HEK293 (cell line): ENCODE measurements around the gene USF3.

Experiments
- CTCF ChIA-PET: fragments of 350-600 bp; formaldehyde crosslinking; extraction: SDS; loops from one replicate; lab custom pipeline; 2021; ENCODE audit warnings: antibody characterized with exemption; lab: Yijun Ruan, JAX
- POLR2A ChIA-PET: fragments of 300-600 bp; formaldehyde crosslinking; extraction: SDS; loops from one replicate; lab custom pipeline; 2020; ENCODE audit warnings: antibody characterized with exemption, inconsistent platforms; lab: Yijun Ruan, JAX
- H3K27ac ChIP-seq: fragments of 200-500 bp; sonication (Bioruptor generic); 2 replicates; pipeline ENCODE4 v1.5.1; 2014; ENCODE audit warnings: low read depth, low read length, control low read depth, inconsistent platforms; ENCODE audit errors: extremely low read depth
- H3K36me3 ChIP-seq, 2 experiments: fragments of 200-500 bp in 1 of 2; sonication (Bioruptor generic) in 1 of 2; 1 replicate in 1 of 2; 2 replicates in 1 of 2; pipeline ENCODE4 v1.5.1; 2014 to 2017; ENCODE audit warnings: inconsistent platforms in 2 of 2, low read length in 2 of 2; ENCODE audit not compliant: control insufficient read depth in 2 of 2, insufficient read depth in 1 of 2
- H3K4me1 ChIP-seq: fragments of 200-500 bp; sonication (Bioruptor generic); 2 replicates; pipeline ENCODE4 v1.5.1; 2014; ENCODE audit warnings: mild to moderate bottlenecking, low read length, inconsistent platforms; ENCODE audit not compliant: control insufficient read depth, insufficient read depth
- H3K4me3 ChIP-seq: 2 replicates; pipeline ENCODE4 v1.5.1; 2011; ENCODE audit warnings: low read depth, mild to moderate bottlenecking, control low read depth, low read length, moderate library complexity
- H3K9me3 ChIP-seq: fragments of 200-500 bp; sonication (Bioruptor generic); 2 replicates; pipeline ENCODE4 v1.5.1; 2014; ENCODE audit warnings: low read depth, low read length, inconsistent platforms; ENCODE audit not compliant: control insufficient read depth, insufficient read depth
- EGR2 ChIP-seq: fragments of 450-650 bp; formaldehyde crosslinking; IDR thresholded peaks from 2 replicates; pipeline ENCODE4 v1.5.1; 2016; ENCODE audit warnings: low read depth, missing biosample characterization, missing genetic modification characterization
- GLI4 ChIP-seq: fragments of 450-650 bp; formaldehyde crosslinking; IDR thresholded peaks from 2 replicates; pipeline ENCODE4 v1.5.1; 2016; ENCODE audit warnings: missing biosample characterization, missing genetic modification characterization
- KLF9 ChIP-seq: fragments of 450-650 bp; formaldehyde crosslinking; IDR thresholded peaks from 2 replicates; pipeline ENCODE4 v1.5.1; 2016; ENCODE audit warnings: missing biosample characterization, missing genetic modification characterization, low read depth
- SCRT2 ChIP-seq: fragments of 450-650 bp; formaldehyde crosslinking; IDR thresholded peaks from 2 replicates; pipeline ENCODE4 v1.5.1; 2016; ENCODE audit warnings: missing biosample characterization, missing genetic modification characterization
- ZBTB11 ChIP-seq: fragments of 450-650 bp; formaldehyde crosslinking; conservative IDR thresholded peaks from 2 replicates; pipeline ENCODE4 v1.5.1; 2016; ENCODE audit warnings: low read depth, missing biosample characterization, missing genetic modification characterization
- ZBTB26 ChIP-seq: fragments of 450-650 bp; formaldehyde crosslinking; optimal IDR thresholded peaks from 2 replicates; pipeline ENCODE3; 2016; ENCODE audit warnings: missing biosample characterization, mild to moderate bottlenecking, missing genetic modification characterization
- ZFP3 ChIP-seq: fragments of 450-650 bp; formaldehyde crosslinking; IDR thresholded peaks from 2 replicates; pipeline ENCODE4 v1.5.1; 2016; ENCODE audit warnings: low read depth, missing biosample characterization, missing genetic modification characterization
- ZNF138 ChIP-seq: fragments of 450-650 bp; formaldehyde crosslinking; IDR thresholded peaks from 2 replicates; pipeline ENCODE4 v1.5.1; 2016; ENCODE audit warnings: missing biosample characterization, missing genetic modification characterization, borderline replicate concordance
- ZNF19 ChIP-seq: fragments of 450-650 bp; formaldehyde crosslinking; IDR thresholded peaks from 2 replicates; pipeline ENCODE4; 2016; ENCODE audit warnings: missing biosample characterization, missing genetic modification characterization, low read depth
- ZNF211 ChIP-seq: fragments of 450-650 bp; formaldehyde crosslinking; IDR thresholded peaks from 2 replicates; pipeline ENCODE4 v1.5.1; 2016; ENCODE audit warnings: low read depth, missing biosample characterization, missing genetic modification characterization
- ZNF239 ChIP-seq: fragments of 450-650 bp; formaldehyde crosslinking; IDR thresholded peaks from 2 replicates; pipeline ENCODE4 v1.5.1; 2016; ENCODE audit warnings: missing biosample characterization, missing genetic modification characterization
- ZNF571 ChIP-seq: fragments of 450-650 bp; formaldehyde crosslinking; IDR thresholded peaks from 2 replicates; pipeline ENCODE4 v1.5.0; 2017; ENCODE audit warnings: missing biosample characterization, missing genetic modification characterization
- ZNF580 ChIP-seq: fragments of 450-650 bp; formaldehyde crosslinking; IDR thresholded peaks from 2 replicates; pipeline ENCODE4 v1.5.1; 2016; ENCODE audit warnings: missing biosample characterization, missing genetic modification characterization
- ZNF610 ChIP-seq: fragments of 450-650 bp; formaldehyde crosslinking; IDR thresholded peaks from 2 replicates; pipeline ENCODE4 v1.5.1; 2016; ENCODE audit warnings: missing biosample characterization, missing genetic modification characterization, borderline replicate concordance
- ZNF629 ChIP-seq: fragments of 450-650 bp; formaldehyde crosslinking; IDR thresholded peaks from 2 replicates; pipeline ENCODE4 v1.5.1; 2017; ENCODE audit warnings: missing biosample characterization, missing genetic modification characterization
- ZNF658 ChIP-seq: fragments of 450-650 bp; formaldehyde crosslinking; IDR thresholded peaks from 2 replicates; pipeline ENCODE4; 2016; ENCODE audit warnings: missing biosample characterization, missing genetic modification characterization
- ZNF704 ChIP-seq: fragments of 450-650 bp; formaldehyde crosslinking; IDR thresholded peaks from 2 replicates; pipeline ENCODE4 v1.5.1; 2016; ENCODE audit warnings: missing biosample characterization, missing genetic modification characterization
- ZNF768 ChIP-seq: fragments of 450-650 bp; formaldehyde crosslinking; IDR thresholded peaks from 2 replicates; pipeline ENCODE4 v1.5.1; 2018; ENCODE audit warnings: missing biosample characterization, mild to moderate bottlenecking, missing genetic modification characterization
- ZNF843 ChIP-seq: fragments of 450-650 bp; formaldehyde crosslinking; IDR thresholded peaks from 2 replicates; pipeline ENCODE4 v1.5.1; 2016; ENCODE audit warnings: missing biosample characterization, missing genetic modification characterization
- TF ChIP-seq, protein P1 (sequence below): fragments of 450-650 bp; formaldehyde crosslinking; IDR thresholded peaks from 2 replicates; pipeline ENCODE4; 2016; ENCODE audit warnings: missing biosample characterization, missing genetic modification characterization
- TF ChIP-seq, protein P2 (sequence below): fragments of 450-650 bp; formaldehyde crosslinking; IDR thresholded peaks from 2 replicates; pipeline ENCODE4 v1.5.1; 2016; ENCODE audit warnings: missing biosample characterization, missing genetic modification characterization, low read depth
- TF ChIP-seq, protein P3 (sequence below): fragments of 450-650 bp; formaldehyde crosslinking; IDR thresholded peaks from 2 replicates; pipeline ENCODE4 v1.5.1; 2016; ENCODE audit warnings: missing biosample characterization, missing genetic modification characterization

USF3 gene

GRCh38 chr3:113617726-113618125 is 78.7 kb downstream of the USF3 start (continued):
- no peak for TF ChIP-seq ZBTB26 (tag by site-specific recombination)

DNA sequence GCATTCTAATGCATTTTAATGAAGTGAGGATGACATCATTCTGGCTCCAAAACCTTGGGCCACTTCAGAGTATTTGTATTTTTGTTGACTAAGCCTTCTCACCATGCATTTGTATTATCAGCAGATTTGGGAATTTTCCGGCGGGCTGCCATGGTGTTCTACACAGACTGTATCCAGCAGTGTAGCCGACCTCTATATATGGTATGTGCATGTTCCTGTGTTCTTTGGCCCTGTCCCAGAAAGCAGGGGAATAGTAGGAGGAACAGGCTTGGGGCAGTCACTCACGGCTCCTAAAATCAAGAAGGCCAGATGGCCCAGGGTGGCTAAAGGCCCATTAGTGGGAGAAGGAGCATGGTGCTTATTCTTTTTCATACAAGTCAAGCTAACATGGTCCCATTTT is 80.5 kb downstream of the USF3 start:
- TF ChIP-seq ZNF658 (tag by site-specific recombination): no peak
- no peak for TF ChIP-seq ZNF239 (tag by site-specific recombination)
- TF ChIP-seq KLF9 (tag by site-specific recombination): no peak
- TF ChIP-seq SCRT2 (tag by site-specific recombination): no peak
- TF ChIP-seq GLI4 (tag by site-specific recombination): no peak
- no peak for TF ChIP-seq EGR2 (tag by site-specific recombination)
- no peak for TF ChIP-seq ZNF843
- no peak for TF ChIP-seq ZFP3 (tag by site-specific recombination)
- no peak for TF ChIP-seq ZBTB26 (tag by site-specific recombination)
- no peak for TF ChIP-seq ZNF19 (tag by site-specific recombination)
- TF ChIP-seq ZNF704: no peak
- TF ChIP-seq ZNF571 (tag by site-specific recombination): no peak
- TF ChIP-seq ZNF580: no peak
- TF ChIP-seq, protein P1, sequence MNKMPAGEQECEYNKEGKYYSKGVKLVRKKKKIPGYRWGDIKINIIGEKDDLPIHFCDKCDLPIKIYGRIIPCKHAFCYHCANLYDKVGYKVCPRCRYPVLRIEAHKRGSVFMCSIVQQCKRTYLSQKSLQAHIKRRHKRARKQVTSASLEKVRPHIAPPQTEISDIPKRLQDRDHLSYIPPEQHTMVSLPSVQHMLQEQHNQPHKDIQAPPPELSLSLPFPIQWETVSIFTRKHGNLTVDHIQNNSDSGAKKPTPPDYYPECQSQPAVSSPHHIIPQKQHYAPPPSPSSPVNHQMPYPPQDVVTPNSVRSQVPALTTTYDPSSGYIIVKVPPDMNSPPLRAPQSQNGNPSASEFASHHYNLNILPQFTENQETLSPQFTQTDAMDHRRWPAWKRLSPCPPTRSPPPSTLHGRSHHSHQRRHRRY (tag by site-specific recombination): no peak
- Histone ChIP-seq H3K4me1 (no peaks in the 10 kb centered on the region), H3K4me3 (no peak overlapping the region), H3K9me3 (no peaks in the 10 kb centered on the region), H3K27ac (no peak overlapping the region), H3K36me3 (no peaks in the 10 kb centered on the region)
- CTCF ChIA-PET: interaction anchor here (0.6 to 0.8 kb wide), 3 partner anchors 20 to 394 kb away, joined by 3 read pairs; no protein-coding TSS in a partner anchor
- POLR2A ChIA-PET: no interaction called here

- POLR2A ChIA-PET: no interaction called here
- Histone ChIP-seq H3K36me3 (no peaks in the 10 kb centered on the region), H3K27ac (no peak overlapping the region), H3K4me3 (no peak overlapping the region), H3K9me3 (no peaks in the 10 kb centered on the region), H3K4me1 (no peaks in the 10 kb centered on the region)
- CTCF ChIA-PET: interaction anchor here (0.7 kb wide), 1 partner anchor 28 kb away, joined by 3 read pairs; no protein-coding TSS in a partner anchor
- TF ChIP-seq ZBTB11 (tag by site-specific recombination) (no peak), ZNF138 (no peak), ZNF610 (tag by site-specific recombination) (no peak), ZNF211 (tag by site-specific recombination) (no peak), ZNF629 (tag by site-specific recombination) (no peak), ZNF768 (tag by site-specific recombination) (no peak)
- TF ChIP-seq, protein P2, sequence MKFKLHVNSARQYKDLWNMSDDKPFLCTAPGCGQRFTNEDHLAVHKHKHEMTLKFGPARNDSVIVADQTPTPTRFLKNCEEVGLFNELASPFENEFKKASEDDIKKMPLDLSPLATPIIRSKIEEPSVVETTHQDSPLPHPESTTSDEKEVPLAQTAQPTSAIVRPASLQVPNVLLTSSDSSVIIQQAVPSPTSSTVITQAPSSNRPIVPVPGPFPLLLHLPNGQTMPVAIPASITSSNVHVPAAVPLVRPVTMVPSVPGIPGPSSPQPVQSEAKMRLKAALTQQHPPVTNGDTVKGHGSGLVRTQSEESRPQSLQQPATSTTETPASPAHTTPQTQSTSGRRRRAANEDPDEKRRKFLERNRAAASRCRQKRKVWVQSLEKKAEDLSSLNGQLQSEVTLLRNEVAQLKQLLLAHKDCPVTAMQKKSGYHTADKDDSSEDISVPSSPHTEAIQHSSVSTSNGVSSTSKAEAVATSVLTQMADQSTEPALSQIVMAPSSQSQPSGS (tag by site-specific recombination): no peak
- TF ChIP-seq, protein P3, sequence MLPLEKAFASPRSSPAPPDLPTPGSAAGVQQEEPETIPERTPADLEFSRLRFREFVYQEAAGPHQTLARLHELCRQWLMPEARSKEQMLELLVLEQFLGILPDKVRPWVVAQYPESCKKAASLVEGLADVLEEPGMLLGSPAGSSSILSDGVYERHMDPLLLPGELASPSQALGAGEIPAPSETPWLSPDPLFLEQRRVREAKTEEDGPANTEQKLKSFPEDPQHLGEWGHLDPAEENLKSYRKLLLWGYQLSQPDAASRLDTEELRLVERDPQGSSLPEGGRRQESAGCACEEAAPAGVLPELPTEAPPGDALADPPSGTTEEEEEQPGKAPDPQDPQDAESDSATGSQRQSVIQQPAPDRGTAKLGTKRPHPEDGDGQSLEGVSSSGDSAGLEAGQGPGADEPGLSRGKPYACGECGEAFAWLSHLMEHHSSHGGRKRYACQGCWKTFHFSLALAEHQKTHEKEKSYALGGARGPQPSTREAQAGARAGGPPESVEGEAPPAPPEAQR (tag by site-specific recombination): no peak
These were observed 82.0 kb downstream of the USF3 start for GRCh38 chr3:113614402-113614801.
